ENCODE data around the gene KRTAP12-4.
"Not testable (repeated sequence)": the region's sequence is repeated elsewhere in the genome, so short reads cannot be mapped to it uniquely, and the experiment has no call there.

The KRTAP12-4 gene, protein sequence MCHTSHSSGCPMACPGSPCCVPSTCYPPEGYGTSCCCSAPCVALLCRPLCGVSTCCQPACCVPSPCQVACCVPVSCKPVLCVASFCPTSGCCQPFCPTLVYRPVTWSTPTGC

DNA sequence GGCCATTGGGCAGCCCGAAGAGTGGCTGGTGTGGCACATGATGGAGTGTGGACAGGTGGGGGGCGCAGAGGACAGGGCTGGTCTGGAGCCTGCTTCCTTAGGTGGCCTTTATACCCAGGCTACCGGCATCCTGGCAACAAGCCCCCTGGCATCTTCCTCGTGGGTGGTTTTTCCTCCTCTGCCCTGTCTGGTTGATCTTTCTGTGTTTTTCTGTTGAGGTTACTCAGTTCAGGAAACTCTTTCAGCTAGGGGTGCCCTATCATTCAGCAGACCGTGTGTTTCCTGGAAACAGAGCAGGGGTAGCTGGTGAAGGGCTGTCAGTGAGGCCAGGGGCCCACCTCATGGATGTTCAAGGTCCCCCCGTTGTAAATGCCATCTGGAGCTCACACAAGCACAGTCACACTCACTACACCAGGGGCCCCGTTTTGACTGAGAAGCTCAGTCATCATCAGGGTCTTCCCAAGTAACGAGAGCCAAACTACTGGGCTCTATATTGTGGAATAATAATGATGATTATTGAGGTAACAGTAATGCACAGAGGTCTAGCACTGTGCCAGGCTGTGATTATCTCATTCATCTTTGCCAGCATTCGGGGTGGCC lies at the start of gene KRTAP12-4:
KRTAP12-4 (minus strand) TSS at position 84 of the 600 bp plus-strand sequence; CDS start at position 39, 45 bp downstream.
- DNase-seq = no peak

DNA sequence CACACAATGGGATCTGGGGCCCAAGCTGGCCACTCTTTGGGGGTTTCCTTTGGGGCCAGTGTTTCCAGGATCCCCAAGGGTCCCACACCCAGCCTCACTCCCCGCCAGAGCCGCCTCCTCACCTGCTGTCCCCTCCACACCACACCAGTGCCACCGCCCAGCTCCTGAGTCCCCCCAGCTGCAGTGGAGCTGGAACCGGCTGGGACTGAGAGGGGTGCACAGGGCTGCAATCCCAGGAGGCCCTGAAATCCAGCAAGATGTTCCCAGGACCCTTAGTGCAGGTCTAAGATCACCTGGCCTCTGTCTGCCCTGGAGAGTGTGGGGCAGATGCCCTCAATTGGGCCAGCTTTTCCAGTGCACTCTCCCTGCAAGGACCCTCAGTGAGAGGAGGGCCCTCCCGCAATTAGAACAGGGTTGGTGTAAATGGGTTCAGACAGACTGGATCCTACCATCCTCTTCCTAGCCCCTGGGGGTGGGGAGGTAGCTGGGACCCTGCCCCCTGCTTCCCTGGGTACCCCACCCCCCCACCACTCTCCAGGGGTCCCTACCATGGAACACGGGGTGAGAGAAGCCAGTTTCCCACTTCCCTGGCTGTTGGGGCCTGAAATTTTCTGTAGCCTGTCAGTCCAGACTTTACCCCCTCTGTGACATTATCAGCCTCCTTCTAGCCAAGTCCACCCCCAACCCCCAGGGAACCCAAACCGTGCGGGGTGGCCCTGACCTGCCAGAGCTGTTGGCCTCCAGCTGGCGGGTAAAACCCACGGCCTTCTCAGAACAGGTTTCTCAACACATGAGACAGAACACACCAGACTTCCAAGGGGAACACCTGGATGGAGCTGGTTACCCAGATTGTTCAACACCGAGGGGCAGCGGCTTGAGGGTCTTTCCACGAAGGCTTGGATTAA lies 49.5 kb upstream of the KRTAP12-4 start:
- DNase-seq = no peak

DNA sequence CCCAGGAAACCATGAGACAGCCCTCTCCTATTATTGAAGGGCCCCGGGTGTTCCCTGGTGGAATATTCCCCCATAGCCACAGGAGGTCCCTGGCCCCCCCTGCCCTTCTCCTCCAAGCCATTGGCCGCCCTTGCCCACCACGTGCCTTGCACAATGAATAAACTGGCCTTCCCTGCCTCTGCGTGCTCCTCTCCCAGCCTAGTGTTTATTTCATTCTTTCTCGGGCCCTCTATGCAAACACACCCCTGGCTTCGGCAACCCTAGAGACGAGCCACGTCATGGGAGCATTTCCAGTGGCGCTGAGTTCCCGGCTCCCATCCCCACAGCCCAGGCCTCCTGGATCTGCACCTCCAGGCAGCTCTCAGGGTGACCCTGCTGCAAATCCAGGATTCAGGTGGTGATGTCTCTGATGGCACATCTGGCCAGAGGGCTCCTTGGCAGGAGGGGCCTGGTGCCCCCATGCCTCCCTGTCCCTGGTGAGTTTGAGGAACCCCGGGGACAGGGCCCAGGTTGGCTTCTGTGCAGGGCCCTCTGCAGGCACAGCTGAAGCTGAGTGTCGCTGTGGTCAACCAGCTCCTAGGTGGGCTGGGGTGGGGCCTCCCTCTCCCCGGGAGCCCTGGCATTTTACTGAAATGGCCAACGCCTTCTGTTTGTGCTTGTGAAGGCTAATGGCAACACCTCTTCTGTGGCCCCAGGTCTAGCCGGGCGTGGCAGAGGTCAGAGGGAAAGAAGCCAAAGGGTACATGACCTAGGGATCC lies 48.7 kb upstream of the KRTAP12-4 start:
- no peak for DNase-seq

- DNase-seq = no peak
These were observed 47.9 kb upstream of the KRTAP12-4 start for GRCh38 chr21:44702111-44702972.

GRCh38 chr21:44701541-44701940 lies 47.1 kb upstream of the KRTAP12-4 start:
- DNase-seq = no peak

- DNase-seq = no peak
These were observed 46.6 kb upstream of the KRTAP12-4 start for GRCh38 chr21:44701023-44701400.

GRCh38 chr21:44700101-44701022 lies 45.9 kb upstream of the KRTAP12-4 start:
- DNase-seq = no peak

DNA sequence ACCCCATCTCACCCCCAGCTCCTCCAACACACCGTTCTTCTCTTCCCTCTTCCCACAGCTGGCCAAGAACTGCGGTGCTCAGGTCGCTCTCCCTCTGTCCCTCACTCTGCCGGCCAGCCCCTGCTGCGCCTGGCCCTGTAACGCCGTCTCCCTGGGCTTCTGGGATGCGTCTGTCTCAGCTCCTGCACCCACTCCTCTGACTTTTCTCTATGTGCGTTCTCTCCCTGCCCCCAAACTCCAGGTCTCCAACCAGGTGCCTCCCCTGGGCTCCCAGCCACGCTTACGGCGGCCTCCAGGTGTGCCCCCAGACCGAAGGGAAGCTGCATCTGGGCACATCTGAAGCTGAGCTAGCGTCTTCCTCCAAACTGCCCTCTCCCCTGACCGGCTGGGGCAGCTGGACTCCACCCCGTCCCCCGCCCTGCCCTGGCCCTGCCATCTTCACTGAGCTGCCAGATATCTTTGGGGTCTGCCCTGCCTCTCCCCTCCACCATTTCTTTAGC lies 45.1 kb upstream of the KRTAP12-4 start:
- no peak for DNase-seq

DNA sequence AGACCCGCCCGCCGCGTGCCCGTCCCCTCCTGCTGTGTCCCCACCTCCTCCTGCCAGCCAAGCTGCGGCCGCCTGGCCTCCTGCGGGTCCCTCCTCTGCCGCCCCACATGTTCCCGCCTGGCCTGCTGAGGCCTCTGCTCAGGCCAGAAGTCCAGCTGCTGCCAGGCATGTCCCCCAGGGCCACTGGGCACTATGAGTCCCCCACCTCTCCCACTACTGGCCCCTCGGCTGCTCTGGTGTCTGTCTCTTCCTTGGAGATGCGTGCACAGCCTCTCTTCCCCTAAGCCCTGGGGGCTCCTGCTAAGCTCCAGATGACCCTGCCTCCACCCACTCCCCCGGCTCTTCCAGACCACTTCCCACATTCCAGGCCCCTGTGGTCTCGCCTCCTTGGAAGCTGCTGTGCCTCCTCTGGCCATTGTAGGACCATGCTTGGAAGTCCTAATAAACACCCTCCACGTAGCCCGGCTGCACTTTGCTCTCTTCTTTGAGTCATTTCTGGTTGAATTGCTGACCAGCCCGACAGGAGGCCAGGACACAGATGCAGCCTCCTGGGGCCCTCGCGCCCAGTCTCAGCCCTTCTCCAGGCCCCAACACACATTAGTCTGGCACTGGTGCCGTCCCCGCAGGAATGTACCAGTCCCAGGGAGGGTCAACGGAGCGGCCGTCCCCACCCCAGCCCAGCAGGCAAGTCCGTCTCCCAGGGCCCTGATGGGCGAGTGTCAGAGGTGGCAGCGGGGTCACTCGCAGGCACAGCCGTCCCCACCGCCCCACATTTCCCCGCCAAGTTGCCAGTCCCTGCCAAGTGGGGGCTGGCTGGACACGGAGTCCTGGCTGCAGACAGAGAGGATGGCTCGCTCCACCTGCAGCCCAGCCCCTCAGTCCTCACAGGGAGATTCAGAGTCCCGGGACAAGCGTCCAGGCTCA lies 43.6 kb upstream of the KRTAP12-4 start:
- DNase-seq = no peak

DNA sequence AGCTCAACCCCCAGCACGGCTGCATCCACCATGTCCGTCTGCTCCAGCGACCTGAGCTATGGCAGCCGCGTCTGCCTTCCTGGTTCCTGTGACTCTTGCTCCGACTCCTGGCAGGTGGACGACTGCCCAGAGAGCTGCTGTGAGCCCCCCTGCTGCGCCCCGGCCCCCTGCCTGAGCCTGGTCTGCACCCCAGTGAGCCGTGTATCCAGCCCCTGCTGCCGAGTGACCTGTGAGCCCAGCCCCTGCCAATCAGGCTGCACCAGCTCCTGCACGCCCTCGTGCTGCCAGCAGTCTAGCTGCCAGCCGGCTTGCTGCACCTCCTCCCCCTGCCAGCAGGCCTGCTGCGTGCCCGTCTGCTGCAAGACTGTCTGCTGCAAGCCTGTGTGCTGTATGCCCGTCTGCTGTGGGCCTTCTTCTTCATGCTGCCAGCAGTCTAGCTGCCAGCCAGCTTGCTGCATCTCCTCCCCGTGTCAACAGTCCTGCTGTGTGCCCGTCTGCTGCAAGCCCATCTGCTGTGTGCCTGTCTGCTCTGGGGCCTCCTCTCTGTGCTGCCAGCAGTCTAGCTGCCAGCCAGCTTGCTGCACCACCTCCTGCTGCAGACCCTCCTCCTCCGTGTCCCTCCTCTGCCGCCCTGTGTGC lies 42.8 kb upstream of the KRTAP12-4 start, which contains the start of gene KRTAP10-12:
KRTAP10-12 (plus strand) TSS at position 1 of the 639 bp plus-strand sequence; CDS start at position 31, 30 bp downstream.
- DNase-seq = not testable (repeated sequence)

- DNase-seq = no peak
These were observed 42.1 kb upstream of the KRTAP12-4 start for GRCh38 chr21:44696572-44696971.

DNA sequence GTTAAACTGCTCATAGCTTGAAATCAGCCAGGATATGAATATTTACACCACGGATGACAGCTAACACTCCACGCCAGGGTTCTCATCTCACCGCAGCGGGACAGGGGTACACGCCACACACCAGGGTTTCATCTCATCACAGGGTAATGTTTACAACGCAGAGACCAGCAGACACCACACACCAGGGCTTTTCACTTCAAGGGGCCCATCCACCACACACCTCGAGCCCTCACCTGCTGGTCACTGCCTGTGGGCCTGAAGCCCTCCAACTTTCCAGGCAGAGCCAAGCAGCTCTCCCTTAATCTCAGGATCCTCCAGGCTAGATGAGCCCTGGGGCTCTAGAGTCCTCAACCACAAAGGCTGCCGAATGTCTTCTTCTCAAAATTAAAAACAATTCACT lies 41.2 kb upstream of the KRTAP12-4 start:
- no peak for DNase-seq

GRCh38 chr21:44695184-44695583 lies 40.7 kb upstream of the KRTAP12-4 start:
- no peak for DNase-seq

DNA sequence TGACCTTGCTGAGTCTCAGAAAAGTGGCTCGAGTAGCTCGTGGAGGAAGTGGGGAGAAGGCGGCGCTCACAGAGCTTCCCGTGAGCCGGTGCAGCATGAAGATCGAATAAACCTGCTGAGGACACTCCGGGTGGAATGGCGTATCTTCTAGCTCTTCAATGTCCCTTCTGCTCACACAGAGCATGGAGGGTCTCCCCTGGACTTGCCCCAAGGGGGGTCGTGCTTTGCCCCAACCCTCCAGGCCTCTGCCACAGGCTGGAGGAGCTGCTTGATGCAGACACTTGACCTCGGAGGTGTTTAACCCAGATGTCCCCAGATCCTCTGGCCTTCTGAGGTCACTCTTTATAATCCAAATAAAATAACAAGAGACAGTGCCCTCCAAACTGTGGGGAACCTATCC lies 40.3 kb upstream of the KRTAP12-4 start:
- DNase-seq = no peak

DNA sequence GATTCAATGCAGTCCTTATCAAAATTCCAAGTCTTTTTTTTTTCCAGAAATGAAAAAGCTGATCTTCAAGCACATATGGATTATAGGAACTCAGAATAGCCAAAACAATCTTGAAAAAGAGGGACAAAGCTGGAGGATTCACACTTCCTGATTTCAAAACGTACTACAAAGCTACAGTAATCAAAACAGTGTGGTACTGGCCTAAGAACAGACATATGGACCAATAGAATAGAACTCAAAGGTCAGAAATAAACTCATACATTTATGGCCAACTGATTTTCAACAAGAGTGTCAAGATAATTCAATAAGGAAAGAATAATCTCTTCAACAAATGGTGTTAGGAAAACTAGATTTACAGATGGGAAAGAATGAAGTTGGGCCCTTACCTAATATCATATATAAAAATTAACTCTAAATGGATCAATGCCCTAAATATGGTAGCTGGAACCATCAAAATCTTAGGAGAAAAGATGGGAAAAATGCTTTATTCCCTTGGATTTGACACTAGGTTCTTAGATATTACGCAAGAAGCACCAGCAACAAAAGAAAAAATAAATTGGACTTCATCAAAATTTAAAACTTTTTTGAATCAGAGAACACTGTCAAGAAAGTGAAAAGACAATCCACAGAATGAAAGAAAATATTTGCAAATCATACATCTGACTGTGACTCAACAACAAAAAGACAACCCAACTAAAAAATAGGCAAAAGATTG lies 38.5 kb upstream of the KRTAP12-4 start:
- DNase-seq = no peak

- no peak for DNase-seq
These were observed 37.2 kb upstream of the KRTAP12-4 start for GRCh38 chr21:44691686-44692085.

DNA sequence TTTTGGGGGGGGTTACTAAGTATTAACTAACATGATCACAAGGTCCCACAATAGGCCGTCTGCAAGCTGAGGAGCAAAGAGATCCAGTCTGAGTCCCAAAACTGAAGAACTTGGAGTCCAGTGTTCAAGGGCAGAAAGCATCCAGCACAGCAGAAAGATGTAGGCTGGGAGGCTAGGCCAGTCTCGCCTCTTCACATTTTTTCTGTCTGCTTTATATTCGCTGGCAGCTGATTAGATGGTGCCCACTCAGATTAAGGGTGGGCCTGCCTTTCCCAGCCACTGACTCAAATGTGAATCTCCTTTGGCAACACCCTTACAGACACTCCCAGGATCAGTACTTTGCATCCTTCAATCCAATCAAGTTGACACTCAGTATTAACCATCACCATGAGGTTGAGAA lies 35.3 kb upstream of the KRTAP12-4 start:
- not testable (repeated sequence) for DNase-seq

DNA sequence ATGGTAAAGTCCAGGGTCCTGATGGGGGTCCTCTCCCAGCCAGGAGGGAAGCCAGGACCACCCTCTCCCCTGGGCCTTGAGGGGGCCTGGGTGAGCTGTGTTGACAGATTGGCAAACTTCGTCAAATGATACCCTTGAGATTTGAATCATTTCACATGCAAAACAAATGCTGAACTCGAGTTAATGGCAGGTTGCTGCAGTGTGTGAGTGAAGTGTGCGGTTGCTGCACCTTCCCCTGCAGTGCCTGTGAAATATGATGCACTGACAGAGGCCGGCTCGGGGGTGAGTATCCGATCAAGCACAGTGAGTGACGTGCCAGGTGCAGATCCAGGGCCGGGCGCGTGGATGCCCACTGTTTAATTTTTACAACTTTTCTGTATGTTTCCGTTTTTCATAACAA lies 33.2 kb upstream of the KRTAP12-4 start:
- DNase-seq = no peak
